ENCODE results near the gene CCL17.

The CCL17 gene

DNA sequence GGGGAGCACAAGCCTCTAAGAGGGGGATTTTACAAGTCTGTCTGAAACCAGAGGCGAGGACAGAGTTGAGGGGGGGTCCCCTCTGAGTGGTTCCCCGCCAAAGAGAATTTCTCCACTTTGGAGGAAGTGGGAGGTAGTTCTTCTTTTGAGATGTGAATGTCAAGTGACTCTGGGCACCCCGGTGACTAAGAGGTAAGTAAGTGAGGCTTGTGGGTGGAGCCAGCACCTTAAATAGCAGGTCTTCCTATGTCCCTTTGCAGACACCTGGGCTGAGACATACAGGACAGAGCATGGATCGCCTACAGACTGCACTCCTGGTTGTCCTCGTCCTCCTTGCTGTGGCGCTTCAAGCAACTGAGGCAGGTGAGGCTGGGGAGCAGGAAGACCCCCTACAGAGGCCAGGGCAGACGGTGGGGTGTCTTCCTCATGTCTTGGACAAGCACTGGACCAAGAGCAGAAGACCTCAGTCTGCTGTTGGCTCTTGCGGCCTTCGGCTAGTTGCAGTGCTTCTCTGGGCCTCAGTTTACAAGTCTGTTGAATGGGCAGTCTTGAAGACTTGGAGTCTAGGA lies 46.0 kb upstream of the CCL17 start, which contains the start of gene CCL22 (continued):
- TF ChIP-seq, protein P1, sequence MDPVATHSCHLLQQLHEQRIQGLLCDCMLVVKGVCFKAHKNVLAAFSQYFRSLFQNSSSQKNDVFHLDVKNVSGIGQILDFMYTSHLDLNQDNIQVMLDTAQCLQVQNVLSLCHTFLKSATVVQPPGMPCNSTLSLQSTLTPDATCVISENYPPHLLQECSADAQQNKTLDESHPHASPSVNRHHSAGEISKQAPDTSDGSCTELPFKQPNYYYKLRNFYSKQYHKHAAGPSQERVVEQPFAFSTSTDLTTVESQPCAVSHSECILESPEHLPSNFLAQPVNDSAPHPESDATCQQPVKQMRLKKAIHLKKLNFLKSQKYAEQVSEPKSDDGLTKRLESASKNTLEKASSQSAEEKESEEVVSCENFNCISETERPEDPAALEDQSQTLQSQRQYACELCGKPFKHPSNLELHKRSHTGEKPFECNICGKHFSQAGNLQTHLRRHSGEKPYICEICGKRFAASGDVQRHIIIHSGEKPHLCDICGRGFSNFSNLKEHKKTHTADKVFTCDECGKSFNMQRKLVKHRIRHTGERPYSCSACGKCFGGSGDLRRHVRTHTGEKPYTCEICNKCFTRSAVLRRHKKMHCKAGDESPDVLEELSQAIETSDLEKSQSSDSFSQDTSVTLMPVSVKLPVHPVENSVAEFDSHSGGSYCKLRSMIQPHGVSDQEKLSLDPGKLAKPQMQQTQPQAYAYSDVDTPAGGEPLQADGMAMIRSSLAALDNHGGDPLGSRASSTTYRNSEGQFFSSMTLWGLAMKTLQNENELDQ (tag by site-specific recombination; IDR thresholded peaks at IDR 0.05; ENCODE audit: low read depth): no peak
- TF ChIP-seq ZNF544 (tag by site-specific recombination; IDR thresholded peaks at IDR 0.05): no peak
- TF ChIP-seq ZNF266 (tag by site-specific recombination; IDR thresholded peaks at IDR 0.05; ENCODE audit: low read depth): no peak
- TF ChIP-seq ZNF174 (tag by site-specific recombination; IDR thresholded peaks at IDR 0.05): no peak
- TF ChIP-seq PRDM4 (tag by site-specific recombination; IDR thresholded peaks at IDR 0.05): no peak

- H3K36me3 ChIP-seq (ENCODE audit: control insufficient read depth in 2 of 2, insufficient read depth in 1 of 2, low read length in 2 of 2): no peaks in the 10 kb centered on the region
- TF ChIP-seq, protein P2, sequence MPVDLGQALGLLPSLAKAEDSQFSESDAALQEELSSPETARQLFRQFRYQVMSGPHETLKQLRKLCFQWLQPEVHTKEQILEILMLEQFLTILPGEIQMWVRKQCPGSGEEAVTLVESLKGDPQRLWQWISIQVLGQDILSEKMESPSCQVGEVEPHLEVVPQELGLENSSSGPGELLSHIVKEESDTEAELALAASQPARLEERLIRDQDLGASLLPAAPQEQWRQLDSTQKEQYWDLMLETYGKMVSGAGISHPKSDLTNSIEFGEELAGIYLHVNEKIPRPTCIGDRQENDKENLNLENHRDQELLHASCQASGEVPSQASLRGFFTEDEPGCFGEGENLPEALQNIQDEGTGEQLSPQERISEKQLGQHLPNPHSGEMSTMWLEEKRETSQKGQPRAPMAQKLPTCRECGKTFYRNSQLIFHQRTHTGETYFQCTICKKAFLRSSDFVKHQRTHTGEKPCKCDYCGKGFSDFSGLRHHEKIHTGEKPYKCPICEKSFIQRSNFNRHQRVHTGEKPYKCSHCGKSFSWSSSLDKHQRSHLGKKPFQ (tag by site-specific recombination; IDR thresholded peaks at IDR 0.05): no peak
- TF ChIP-seq SETDB1 (IDR thresholded peaks at IDR 0.05; ENCODE audit: insufficient read length, low read length): no peak
- TF ChIP-seq ZNF24 (tag by site-specific recombination; IDR thresholded peaks at IDR 0.05): no peak
- no peak for TF ChIP-seq PRDM2 (tag by site-specific recombination; IDR thresholded peaks at IDR 0.05; ENCODE audit: borderline replicate concordance)
- TF ChIP-seq GLI4 (tag by site-specific recombination; IDR thresholded peaks at IDR 0.05): no peak
- TF ChIP-seq HOXD13 (CRISPR knock-in tag; IDR thresholded peaks at IDR 0.05; ENCODE audit: borderline replicate concordance): no peak
- TF ChIP-seq REPIN1 (tag by site-specific recombination; IDR thresholded peaks at IDR 0.05; ENCODE audit: low read depth): no peak
- TF ChIP-seq ZNF433 (tag by site-specific recombination; IDR thresholded peaks at IDR 0.05; ENCODE audit: low read depth): no peak
- no peak for TF ChIP-seq ZNF423 (tag by site-specific recombination; IDR thresholded peaks at IDR 0.05)
- no peaks in the 10 kb centered on the region for H3K9me3 ChIP-seq (ENCODE audit: control insufficient read depth, insufficient read depth, low read depth, low read length)
- no peak overlapping the region for H3K27ac ChIP-seq (ENCODE audit: extremely low read depth, low read depth, low read length)
- ChIA-PET POLR2A (interaction anchor here (0.6 kb wide), 1 partner anchor 140 kb away, joined by 4 read pairs; no protein-coding TSS in a partner anchor), CTCF (interaction anchor here (0.7 kb wide), 1 partner anchor 12 kb away, joined by 4 read pairs; the partner anchor contains the start of gene CX3CL1)
- no peak overlapping the region for H3K4me3 ChIP-seq (ENCODE audit: low read depth, low read length)
- no peaks in the 10 kb centered on the region for H3K4me1 ChIP-seq (ENCODE audit: control insufficient read depth, insufficient read depth, low read length)
These were observed 44.1 kb upstream of the CCL17 start for GRCh38 chr16:57360321-57360935.
